PC-3 (cell line): ENCODE measurements around the gene GSK3B.

Experiments
- CTCF ChIP-seq: fragments of 300-600 bp; sonication (generic); conservative IDR thresholded peaks from 2 replicates; pipeline ENCODE4 v1.5.1; 2017; ENCODE audit warnings: antibody characterized with exemption, low read depth, mild to moderate bottlenecking, low read length
- EZH2 ChIP-seq: fragments of 300-600 bp; sonication (generic); IDR thresholded peaks from one replicate; pipeline ENCODE4 v1.6.1; 2017; ENCODE audit warnings: antibody characterized with exemption, mild to moderate bottlenecking, low read length; ENCODE audit not compliant: unreplicated experiment
- EZH2phosphoT487 ChIP-seq: fragments of 300-600 bp; sonication (generic); IDR thresholded peaks from 2 replicates; pipeline ENCODE4 v1.6.1; 2018; ENCODE audit warnings: mild to moderate bottlenecking, antibody characterized with exemption, low read length, borderline replicate concordance

- no peak for TF ChIP-seq CTCF
- TF ChIP-seq EZH2, result no peak
- TF ChIP-seq EZH2phosphoT487, result no peak
Measured at GRCh38 chr3:119783883-119784282, 310.4 kb downstream of the GSK3B start.
